GM04504 (cell line): Measurements from ENCODE around the gene WDFY2.

Source experiments
- DNase-seq: peaks from one replicate; pipeline ENCODE4 v3.0.0-alpha.2; 2012; ENCODE audit warnings: low read depth

Gene WDFY2

DNA sequence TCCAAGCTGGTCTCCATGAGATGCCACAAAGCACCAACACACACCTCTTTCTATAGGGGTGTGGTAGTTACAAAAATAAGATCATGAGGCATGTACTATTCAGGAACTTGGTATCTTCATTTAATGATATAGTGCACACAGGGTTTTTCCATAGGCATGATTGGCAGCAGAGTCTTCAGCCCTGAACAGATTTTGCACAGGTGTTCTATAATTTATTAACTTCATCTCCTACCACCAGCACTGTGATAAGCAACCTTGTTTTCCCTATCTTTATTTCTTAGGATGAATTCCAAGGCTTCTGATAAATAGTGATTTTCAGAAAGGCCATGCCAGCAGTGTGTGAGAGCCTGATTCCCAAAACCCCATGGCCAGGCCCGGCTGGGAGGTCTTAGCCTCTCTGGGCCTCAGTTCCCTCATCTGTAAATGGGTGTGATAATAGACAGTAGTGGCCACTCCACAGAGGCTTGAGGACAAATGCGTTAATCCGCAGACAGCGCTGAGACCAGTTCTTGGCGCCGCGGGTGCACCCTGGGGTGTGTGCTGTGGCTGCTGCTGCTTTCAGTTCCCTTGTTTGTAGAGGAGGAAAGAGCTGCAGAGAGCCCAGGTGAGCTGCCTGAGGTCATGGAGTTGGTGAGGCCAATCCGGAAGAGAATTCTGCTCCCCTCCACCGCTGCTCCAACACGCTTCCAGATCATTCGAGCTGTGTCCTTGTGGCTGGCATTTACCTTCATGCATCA is 186.6 kb downstream of the WDFY2 start:
- DNase-seq: no peak

DNA sequence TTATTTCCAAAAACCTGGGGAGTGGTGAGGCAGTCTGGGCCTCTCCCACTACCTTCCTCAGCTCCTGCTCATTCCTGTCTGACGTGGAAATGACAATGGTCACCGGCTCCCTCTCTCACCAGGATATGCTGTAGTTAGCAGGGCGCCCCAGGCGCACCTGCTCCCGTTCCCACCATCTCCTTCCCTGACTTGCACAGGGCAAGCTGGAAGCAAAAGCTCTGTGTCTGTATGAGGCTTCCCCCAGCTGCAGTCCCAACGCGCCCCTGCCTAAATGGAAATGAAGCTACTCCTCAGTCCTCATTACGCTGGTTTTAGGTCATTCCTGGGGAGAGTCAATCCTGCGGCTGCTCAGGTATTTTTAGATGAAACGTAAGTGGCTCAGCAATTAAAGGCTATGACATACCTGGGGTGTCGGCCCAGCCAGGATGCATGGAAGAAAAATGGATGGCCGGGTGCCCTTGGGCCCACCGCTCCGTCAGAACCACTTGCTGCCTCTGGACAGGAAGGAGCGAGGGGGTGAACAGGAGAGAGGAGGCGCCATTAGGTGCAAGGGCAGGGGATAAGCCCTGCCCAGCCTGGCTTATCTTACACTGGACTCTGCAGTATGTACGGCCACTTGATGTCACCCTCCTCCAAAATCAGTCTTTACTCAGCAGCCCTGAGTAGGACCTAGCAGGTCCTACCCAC is 187.3 kb downstream of the WDFY2 start:
- DNase-seq: no peak

- no peak for DNase-seq
Observed at GRCh38 chr13:51772105-51772455, 187.8 kb downstream of the WDFY2 start.

DNA sequence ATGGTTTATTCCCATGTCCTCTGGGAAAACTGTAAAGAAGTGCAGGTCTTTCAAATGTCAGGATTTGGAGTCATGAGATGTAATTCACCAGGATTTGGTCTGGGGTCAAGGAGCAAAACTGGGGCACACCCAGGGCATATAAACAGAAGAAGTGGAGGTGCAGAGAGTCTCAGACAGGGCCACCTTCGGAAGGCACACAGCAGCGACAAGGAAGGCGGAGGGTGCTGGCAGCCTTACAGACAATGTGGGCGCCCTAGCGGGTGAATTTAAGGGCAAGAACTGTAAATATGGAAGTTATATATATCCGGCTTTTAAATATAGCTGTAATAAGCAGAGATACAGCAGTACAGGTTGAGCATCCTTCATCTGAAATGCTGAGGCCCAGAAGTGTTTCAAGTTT is 188.5 kb downstream of the WDFY2 start:
- DNase-seq: no peak

DNA sequence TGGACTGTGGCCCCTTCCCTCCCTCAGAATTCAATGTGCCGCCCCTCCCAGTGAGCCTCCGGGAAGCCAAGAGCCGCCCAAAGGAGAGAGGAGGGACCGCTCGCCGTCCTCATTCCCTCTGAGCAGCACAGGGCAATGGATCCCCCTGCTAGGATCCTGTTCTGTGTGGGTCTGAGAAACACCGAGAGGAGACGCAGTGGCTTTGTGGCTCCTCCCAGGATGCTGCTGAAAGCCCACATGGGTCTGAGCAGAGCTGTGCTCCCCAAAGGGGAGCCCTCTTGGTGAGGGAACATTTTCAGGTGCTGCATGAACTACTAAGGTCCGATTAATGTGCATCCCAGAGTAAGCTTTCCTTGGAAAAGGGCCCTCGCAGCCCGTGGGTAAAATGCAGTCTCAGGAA is 189.3 kb downstream of the WDFY2 start:
- DNase-seq: no peak

GRCh38 chr13:51776179-51776578 is 191.9 kb downstream of the WDFY2 start:
- DNase-seq: no peak

DNA sequence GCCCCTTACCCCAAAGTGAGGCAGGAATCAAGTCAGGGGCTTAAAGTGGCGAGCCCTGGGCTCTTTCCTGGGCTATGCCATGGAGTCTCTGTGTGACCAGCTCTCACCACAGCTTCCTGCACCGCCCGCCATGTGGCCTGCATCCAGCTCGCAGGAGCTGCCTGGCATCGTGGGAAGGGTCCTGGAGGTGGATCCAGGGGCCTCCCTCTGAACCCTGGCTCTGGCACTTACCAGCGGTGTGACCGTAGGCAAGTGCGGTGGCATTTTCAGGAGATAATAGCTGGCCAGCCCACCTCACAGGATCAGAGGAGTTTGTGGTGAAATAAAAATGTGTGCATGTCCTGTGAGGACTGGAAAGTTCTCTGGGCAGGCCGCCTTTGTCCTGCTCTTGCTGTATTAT is 193.7 kb downstream of the WDFY2 start:
- no peak for DNase-seq

DNA sequence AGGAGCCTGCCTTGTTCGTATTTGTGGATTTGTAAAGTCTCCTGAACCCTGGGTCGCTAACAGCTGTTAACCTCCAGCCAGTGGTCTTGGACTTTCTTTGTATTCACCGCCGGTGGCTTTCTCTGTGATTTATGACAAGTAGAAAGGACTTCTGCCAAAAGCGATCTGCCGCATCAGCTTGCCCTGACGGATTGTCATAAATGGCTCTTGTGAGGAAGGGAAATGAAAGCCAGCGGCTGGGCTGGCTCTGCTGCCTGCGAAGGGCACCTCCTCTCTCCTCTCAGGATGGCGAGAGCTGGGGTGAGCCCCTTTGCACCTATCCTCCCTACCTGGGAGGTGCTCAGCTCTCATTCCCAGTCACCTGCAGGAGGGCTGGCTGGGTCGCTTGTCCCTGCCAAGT is 194.1 kb downstream of the WDFY2 start:
- no peak for DNase-seq

DNA sequence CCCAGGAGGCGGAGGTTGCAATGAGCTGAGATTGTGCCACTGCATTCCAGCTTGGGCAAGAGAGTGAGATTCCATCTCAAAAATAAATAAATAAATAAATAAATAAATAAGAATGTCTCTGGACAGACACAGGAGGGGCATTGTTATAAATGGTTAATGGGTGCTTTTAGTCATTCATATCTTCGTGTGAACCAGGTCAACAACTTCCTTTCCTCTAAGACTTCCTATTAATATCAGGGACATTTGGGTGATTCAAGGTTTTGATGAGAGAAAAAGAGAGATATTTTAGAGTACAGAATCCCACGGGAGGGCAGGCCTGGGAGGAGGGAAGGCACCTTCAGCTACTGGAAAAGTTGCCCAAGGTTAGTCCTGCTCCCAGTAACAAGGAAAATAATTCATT is 195.8 kb downstream of the WDFY2 start:
- no peak for DNase-seq

GRCh38 chr13:51781246-51782022 is 197.2 kb downstream of the WDFY2 start:
- no peak for DNase-seq

- DNase-seq: no peak
Observed at GRCh38 chr13:51782026-51782710, 197.9 kb downstream of the WDFY2 start.

- DNase-seq: no peak
Observed at GRCh38 chr13:51783428-51784094, 199.3 kb downstream of the WDFY2 start.

DNA sequence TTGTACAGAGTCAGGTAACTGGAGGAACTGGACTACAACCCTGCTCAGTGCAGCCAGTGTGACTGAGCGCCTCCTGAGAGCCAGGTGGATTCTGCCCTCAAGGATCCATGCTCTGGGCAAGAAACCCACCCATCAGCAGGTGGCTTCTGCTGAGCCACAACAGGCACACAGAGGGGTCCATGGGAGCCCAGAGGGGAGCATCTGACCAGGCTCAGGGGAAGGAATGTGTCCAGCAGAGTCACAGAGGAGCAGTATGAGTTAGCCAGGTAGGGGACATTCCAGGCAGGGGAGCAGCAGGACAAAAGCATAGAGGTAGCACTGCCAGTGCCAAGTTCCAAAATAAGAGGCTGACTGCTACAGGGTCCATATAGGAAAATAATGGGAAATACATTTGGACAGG is 199.8 kb downstream of the WDFY2 start:
- DNase-seq: no peak

DNA sequence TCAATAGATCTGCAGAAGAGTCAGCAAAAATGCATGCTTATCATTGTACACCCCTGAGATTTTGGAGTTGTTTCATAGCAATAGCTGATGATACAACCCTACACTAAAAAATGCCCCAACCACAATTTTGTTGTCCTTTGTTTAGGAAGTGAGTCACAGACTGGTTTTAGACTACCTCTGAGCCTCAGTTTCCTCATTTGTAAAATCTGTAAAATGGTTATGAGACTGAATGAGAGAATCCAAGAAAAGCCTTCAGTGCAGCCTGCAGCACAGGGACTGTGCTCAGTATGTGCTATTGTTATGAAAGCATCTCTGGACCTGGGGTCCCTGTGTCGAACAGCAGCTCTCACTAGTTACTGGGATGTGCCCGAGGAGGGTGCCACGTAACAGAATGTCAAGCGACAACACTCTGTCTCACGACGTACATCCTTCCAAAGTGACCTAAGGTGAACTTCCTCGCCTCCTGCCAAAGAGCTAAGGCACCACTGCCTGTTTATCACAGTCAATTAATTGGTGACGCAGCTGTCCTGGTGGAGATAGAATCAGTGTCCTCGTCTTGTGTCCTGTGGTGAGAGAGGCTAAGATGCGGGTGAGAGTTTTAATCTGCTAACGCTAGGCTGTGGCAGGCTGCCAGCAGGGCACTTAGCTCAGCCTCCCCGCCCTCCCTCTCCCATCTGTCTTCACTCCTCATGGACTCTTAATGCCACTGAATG is 201.6 kb downstream of the WDFY2 start:
- no peak for DNase-seq

- no peak for DNase-seq
Observed at GRCh38 chr13:51786425-51787265, 202.4 kb downstream of the WDFY2 start.

DNA sequence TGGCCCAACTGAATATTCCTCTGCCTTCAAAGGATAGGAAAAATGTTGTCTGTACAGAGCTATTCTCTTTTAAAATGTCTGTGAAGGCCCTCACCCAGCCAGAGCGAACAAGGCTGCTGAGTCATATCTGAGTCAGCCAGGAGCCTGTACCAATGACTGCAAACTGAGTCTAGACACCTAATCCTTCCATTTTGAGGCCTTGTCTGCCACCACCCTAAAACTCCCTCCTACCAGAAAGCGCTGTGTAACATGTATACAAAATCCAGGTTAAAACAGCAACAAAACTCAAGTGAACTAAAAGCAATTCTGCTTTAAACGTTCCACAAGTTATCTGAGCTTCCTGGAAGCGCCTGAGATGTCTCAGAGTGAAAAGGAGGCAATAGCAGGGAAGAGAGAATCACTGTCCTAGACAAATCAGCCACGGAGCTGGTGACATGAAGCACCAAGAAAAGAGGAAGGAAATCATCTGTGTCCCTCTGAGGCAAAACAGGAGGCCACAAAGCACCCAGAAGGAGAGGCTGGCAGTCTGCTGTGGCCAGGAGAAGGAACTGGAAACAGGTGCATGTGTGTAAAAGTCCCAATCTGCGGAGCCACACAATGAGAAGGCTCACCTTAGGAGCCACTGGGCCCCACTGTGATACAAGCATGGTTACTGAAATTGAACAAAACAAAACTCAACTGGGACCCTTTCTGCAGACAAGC is 209.5 kb downstream of the WDFY2 start:
- peak; percentile 28 for DNase-seq

DNA sequence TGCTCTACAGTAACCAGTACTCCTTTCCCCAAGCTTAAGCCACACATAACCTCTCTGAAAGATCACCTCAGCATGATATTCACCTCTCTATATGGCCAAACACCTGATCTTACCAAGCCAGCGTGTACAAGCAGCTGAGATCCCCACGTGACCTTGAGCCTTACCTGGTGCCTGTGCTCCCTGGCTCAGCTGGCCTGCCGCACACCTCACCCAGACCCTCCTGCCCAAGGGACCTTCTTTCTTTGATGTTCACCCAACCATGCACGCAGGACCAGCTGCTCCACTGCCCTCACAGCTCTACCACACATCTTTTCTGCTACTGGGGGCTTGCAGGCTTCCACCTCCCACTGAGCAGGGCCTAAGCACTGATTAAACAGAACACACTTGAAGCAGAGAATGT is 210.7 kb downstream of the WDFY2 start:
- no peak for DNase-seq

GRCh38 chr13:51795419-51795818 is 211.2 kb downstream of the WDFY2 start:
- no peak for DNase-seq

DNA sequence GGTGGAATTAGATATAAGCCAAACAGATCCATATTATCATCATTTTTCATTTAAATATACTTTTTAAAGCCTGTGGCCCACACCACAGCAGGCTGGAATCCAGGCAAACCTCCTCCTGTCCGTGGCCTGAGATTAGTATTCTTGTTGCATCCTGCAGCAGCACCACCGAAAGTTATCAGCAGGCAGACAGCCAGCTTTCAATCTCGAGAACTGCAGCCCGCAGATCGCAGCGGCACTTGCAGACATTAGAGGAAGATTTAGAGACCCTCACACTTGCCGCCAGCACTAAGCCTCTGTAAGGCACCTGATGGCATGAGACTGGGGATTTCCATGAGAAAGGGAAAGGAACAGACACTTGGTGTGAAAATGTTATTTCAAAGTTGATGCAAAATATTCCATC is 212.3 kb downstream of the WDFY2 start:
- no peak for DNase-seq
